GM12878 (cell line): Measurements from ENCODE around the gene BAAT. TPM values are rescaled to one million over a fixed set of nuclear protein-coding genes. Genes with fewer than 3 reads are reported as not detected.

Experiments used
- ATAC-seq: fragments of 200-7000 bp; cut with Tn5 transposase; 3 replicates; pipeline ENCODE4 v1.9.1; 2020; ENCODE audit warnings: mild to moderate bottlenecking, moderate library complexity
- BruUV-seq: library from RNA; stranded (reverse); fragments of 400-500 nt; replicated peaks from 2 replicates; lab custom pipeline; 2021; lab: Mats Ljungman, UMichigan
- CTCF ChIA-PET: fragments of 300-600 bp; sonication (Branson Sonifier 250); formaldehyde crosslinking; extraction: SDS; loops from one replicate; lab custom pipeline; 2021; ENCODE audit warnings: inconsistent platforms; lab: Yijun Ruan, JAX
- POLR2A ChIA-PET: fragments of 350-600 bp; formaldehyde crosslinking; extraction: SDS; loops from one replicate; lab custom pipeline; 2021; ENCODE audit warnings: inconsistent platforms; lab: Charles Lee
- RAD21 ChIA-PET: fragments of 300-600 bp; sonication (Branson Sonifier 250); formaldehyde crosslinking; loops from one replicate; lab custom pipeline; 2023; ENCODE audit warnings: antibody characterized with exemption; ENCODE audit not compliant: unreplicated experiment; lab: Charles Lee
- SMC1A ChIA-PET: fragments of 300-600 bp; sonication (Branson Sonifier 250); formaldehyde crosslinking; loops from one replicate; lab custom pipeline; 2023; ENCODE audit not compliant: unreplicated experiment, uncharacterized antibody; lab: Charles Lee
- DNase-seq: peaks from one replicate; pipeline ENCODE4 v3.0.0-alpha.2; 2011; ENCODE audit warnings: low read depth, low spot score
- FAIRE-seq: peaks from 3 replicates; lab custom pipeline; 2011; peaks lifted over from hg19 to GRCh38; lab: Jason Lieb, UNC
- H2AFZ ChIP-seq: 2 replicates; pipeline ENCODE4 v1.6.0; 2011; ENCODE audit warnings: low read depth, low read length, control low read depth; ENCODE audit not compliant: control insufficient read depth
- H3K27ac ChIP-seq: 2 replicates; pipeline ENCODE4 v1.5.1; 2011; ENCODE audit warnings: control low read depth; ENCODE audit not compliant: control insufficient read depth, insufficient read depth
- H3K27me3 ChIP-seq, 2 experiments: replicated peaks in 1 of 2; 2 replicates each; pipeline versions ENCODE4 v1.6.0 to v1.6.1; 2011; ENCODE audit warnings: low read length in 1 of 2; ENCODE audit not compliant: control insufficient read depth in 2 of 2, insufficient read depth in 2 of 2
- H3K36me3 ChIP-seq, 2 experiments: 2 replicates each; pipeline ENCODE4 v1.5.1; 2011; ENCODE audit warnings: low read length in 1 of 2; ENCODE audit not compliant: control insufficient read depth in 2 of 2, insufficient read depth in 2 of 2
- H3K4me1 ChIP-seq: 2 replicates; pipeline ENCODE4 v1.6.1; 2011; ENCODE audit warnings: mild to moderate bottlenecking, low read length, moderate library complexity, mixed read lengths; ENCODE audit not compliant: control insufficient read depth, insufficient read depth
- H3K4me2 ChIP-seq: 2 replicates; pipeline ENCODE4 v1.6.0; 2011; ENCODE audit warnings: control low read depth; ENCODE audit not compliant: control insufficient read depth, insufficient read depth
- H3K4me3 ChIP-seq: fragments of 200-600 bp; sonication (generic); 2 replicates; pipeline ENCODE4 v1.5.1; 2016
- H3K79me2 ChIP-seq: 2 replicates; pipeline ENCODE4 v1.6.0; 2011; ENCODE audit warnings: low read length; ENCODE audit not compliant: control insufficient read depth, insufficient read depth
- H3K9ac ChIP-seq: 2 replicates; pipeline ENCODE4 v1.8.0; 2011; ENCODE audit warnings: low read length, control low read depth, mixed read lengths; ENCODE audit not compliant: control insufficient read depth, insufficient read depth
- H3K9me3 ChIP-seq: replicated peaks from 3 replicates; pipeline ENCODE4 v1.5.1; 2011; ENCODE audit warnings: mild to moderate bottlenecking, low read length; ENCODE audit not compliant: control insufficient read depth, insufficient read depth
- H4K20me1 ChIP-seq: 2 replicates; pipeline ENCODE4 v1.6.0; 2011; ENCODE audit not compliant: control insufficient read depth, insufficient read depth
- ASH2L ChIP-seq: fragments of 300-600, 200-600 bp; sonication (generic); IDR thresholded peaks from 2 replicates; pipeline ENCODE4 v1.6.1; 2017; ENCODE audit warnings: low read depth, mild to moderate bottlenecking, borderline replicate concordance
- BRCA1 ChIP-seq: IDR thresholded peaks from 2 replicates; pipeline ENCODE4 v1.6.1; 2011; ENCODE audit warnings: low read depth, low read length, improper control_type of control experiment
- CBFB ChIP-seq: IDR thresholded peaks from 2 replicates; pipeline ENCODE4 v1.6.1; 2016; ENCODE audit warnings: antibody characterized with exemption, low read depth
- CHD4 ChIP-seq: fragments of 200-600 bp; sonication (generic); IDR thresholded peaks from 2 replicates; pipeline ENCODE4 v1.6.1; 2016; ENCODE audit warnings: mild to moderate bottlenecking
- JUNB ChIP-seq: IDR thresholded peaks from 2 replicates; pipeline ENCODE4 v1.6.1; 2016; ENCODE audit warnings: antibody characterized with exemption, mild to moderate bottlenecking
- JUND ChIP-seq: IDR thresholded peaks from 2 replicates; pipeline ENCODE4 v1.6.1; 2012; ENCODE audit warnings: low read depth, mild to moderate bottlenecking, low read length, improper control_type of control experiment, moderate library complexity
- KAT2A ChIP-seq: conservative IDR thresholded peaks from 2 replicates; pipeline ENCODE4 v1.6.1; 2011; ENCODE audit warnings: low read depth, low read length; ENCODE audit not compliant: control insufficient read depth
- NBN ChIP-seq: fragments of 450-650 bp; IDR thresholded peaks from 2 replicates; pipeline ENCODE4 v1.6.1; 2016
- NR2C1 ChIP-seq: fragments of 450-650 bp; IDR thresholded peaks from 2 replicates; pipeline ENCODE4 v1.6.1; 2017; ENCODE audit warnings: antibody characterized with exemption, mild to moderate bottlenecking, moderate library complexity
- RCOR1 ChIP-seq: conservative IDR thresholded peaks from 2 replicates; pipeline ENCODE4 v1.6.1; 2012; ENCODE audit warnings: low read depth, low read length, improper control_type of control experiment
- SRF ChIP-seq, 2 experiments: IDR thresholded peaks; 2 replicates each; pipeline ENCODE4 v1.6.1; 2011; ENCODE audit warnings: low read depth in 2 of 2, low read length in 2 of 2, mild to moderate bottlenecking in 1 of 2, moderate library complexity in 1 of 2
- TARDBP ChIP-seq: IDR thresholded peaks from 2 replicates; pipeline ENCODE4 v1.6.1; 2016; ENCODE audit warnings: borderline replicate concordance
- ZNF207 ChIP-seq: fragments of 450-650 bp; IDR thresholded peaks from 2 replicates; pipeline ENCODE4 v1.6.1; 2014; ENCODE audit warnings: antibody characterized with exemption, mild to moderate bottlenecking, borderline replicate concordance
- WGBS: methylation state at CpG from one replicate; pipeline ENCODE4 v1.1.6; 2016; ENCODE audit warnings: low lambda C conversion rate; ENCODE audit not compliant: insufficient replicate concordance, insufficient coverage; ENCODE audit errors: missing lambda C conversion rate; 5-methylcytosine and 5-hydroxymethylcytosine counted together
- in situ Hi-C: fragments of 300-500 bp; cut with MboI; formaldehyde crosslinking; loops from 9 replicates; pipeline ENCODE4 v1.14.3; 2018; ENCODE audit warnings: mixed read lengths
- intact Hi-C: fragments of 100-400 bp; cut with micrococcal nuclease; formaldehyde crosslinking; loops from one replicate; pipeline ENCODE4 v1.14.2; 2022; ENCODE audit not compliant: unreplicated experiment
- polyA plus RNA-seq, 11 experiments: library from polyadenylated mRNA; depleted of rRNA in 4 of 11; unstranded in 6 of 11; stranded (reverse) in 5 of 11; fragments of >200 nt; fragmentation: Nextera tagmentation in 4 of 11; fragmentation: Illumina TruSeq in 1 of 11; extraction: Ambion mirVana in 4 of 11; extraction: Trizol in 1 of 11; gene quantifications; 1 replicate in 1 of 11; 2 replicates in 10 of 11; pipeline versions ENCODE4 v1.2.1 to v1.2.3, GENCODE V29; 2011 to 2016; ENCODE audit warnings: inconsistent platforms in 2 of 11, missing spikeins in 2 of 11, low read depth in 1 of 11
- total RNA-seq, 4 experiments: library from RNA; depleted of rRNA in 3 of 4; stranded (reverse); fragments of >200 nt in 3 of 4; fragmentation: Illumina TruSeq in 1 of 4; extraction: Trizol in 1 of 4; gene quantifications; 2 replicates each; pipeline versions ENCODE4 v1.2.1 to v1.2.3, GENCODE V29; 2013 to 2021
- TF ChIP-seq, protein P1 (sequence below): IDR thresholded peaks from 2 replicates; pipeline ENCODE4 v1.6.1; 2012; ENCODE audit warnings: improper control_type of control experiment, low read depth, low read length; ENCODE audit not compliant: insufficient replicate concordance
- TF ChIP-seq, protein P2 (sequence below): fragments of 150-350 bp; IDR thresholded peaks from 2 replicates; pipeline ENCODE4 v1.6.1; 2014; ENCODE audit warnings: mild to moderate bottlenecking, low read depth, low read length

Gene BAAT
- total and polyA plus RNA-seq, 10 of the 15 experiments (the other 5 are each of a cell fraction or from before 2014, with no cell fraction given), result 0.02 to 0.26 (median 0.06) TPM; not detected in 2

- in situ Hi-C loops, result no loop called here
- no TSS peak for BruUV-seq
- H3K79me2 ChIP-seq, result no peaks in the 10 kb centered on the region
- TF ChIP-seq, protein P1, sequence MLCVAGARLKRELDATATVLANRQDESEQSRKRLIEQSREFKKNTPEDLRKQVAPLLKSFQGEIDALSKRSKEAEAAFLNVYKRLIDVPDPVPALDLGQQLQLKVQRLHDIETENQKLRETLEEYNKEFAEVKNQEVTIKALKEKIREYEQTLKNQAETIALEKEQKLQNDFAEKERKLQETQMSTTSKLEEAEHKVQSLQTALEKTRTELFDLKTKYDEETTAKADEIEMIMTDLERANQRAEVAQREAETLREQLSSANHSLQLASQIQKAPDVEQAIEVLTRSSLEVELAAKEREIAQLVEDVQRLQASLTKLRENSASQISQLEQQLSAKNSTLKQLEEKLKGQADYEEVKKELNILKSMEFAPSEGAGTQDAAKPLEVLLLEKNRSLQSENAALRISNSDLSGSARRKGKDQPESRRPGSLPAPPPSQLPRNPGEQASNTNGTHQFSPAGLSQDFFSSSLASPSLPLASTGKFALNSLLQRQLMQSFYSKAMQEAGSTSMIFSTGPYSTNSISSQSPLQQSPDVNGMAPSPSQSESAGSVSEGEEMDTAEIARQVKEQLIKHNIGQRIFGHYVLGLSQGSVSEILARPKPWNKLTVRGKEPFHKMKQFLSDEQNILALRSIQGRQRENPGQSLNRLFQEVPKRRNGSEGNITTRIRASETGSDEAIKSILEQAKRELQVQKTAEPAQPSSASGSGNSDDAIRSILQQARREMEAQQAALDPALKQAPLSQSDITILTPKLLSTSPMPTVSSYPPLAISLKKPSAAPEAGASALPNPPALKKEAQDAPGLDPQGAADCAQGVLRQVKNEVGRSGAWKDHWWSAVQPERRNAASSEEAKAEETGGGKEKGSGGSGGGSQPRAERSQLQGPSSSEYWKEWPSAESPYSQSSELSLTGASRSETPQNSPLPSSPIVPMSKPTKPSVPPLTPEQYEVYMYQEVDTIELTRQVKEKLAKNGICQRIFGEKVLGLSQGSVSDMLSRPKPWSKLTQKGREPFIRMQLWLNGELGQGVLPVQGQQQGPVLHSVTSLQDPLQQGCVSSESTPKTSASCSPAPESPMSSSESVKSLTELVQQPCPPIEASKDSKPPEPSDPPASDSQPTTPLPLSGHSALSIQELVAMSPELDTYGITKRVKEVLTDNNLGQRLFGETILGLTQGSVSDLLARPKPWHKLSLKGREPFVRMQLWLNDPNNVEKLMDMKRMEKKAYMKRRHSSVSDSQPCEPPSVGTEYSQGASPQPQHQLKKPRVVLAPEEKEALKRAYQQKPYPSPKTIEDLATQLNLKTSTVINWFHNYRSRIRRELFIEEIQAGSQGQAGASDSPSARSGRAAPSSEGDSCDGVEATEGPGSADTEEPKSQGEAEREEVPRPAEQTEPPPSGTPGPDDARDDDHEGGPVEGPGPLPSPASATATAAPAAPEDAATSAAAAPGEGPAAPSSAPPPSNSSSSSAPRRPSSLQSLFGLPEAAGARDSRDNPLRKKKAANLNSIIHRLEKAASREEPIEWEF, result no peak
- TF ChIP-seq BRCA1 (no peak), RCOR1 (no peak), ZNF207 (no peak), SRF (IDR thresholded peaks at IDR 0.05; ENCODE audit: low read depth in 2 of 2, low read length in 2 of 2) (no peak), JUND (no peak), NR2C1 (no peak), TARDBP (no peak), CHD4 (no peak), NBN (no peak), JUNB (no peak), ASH2L (no peak), KAT2A (no peak), CBFB (no peak)
- TF ChIP-seq, protein P2, sequence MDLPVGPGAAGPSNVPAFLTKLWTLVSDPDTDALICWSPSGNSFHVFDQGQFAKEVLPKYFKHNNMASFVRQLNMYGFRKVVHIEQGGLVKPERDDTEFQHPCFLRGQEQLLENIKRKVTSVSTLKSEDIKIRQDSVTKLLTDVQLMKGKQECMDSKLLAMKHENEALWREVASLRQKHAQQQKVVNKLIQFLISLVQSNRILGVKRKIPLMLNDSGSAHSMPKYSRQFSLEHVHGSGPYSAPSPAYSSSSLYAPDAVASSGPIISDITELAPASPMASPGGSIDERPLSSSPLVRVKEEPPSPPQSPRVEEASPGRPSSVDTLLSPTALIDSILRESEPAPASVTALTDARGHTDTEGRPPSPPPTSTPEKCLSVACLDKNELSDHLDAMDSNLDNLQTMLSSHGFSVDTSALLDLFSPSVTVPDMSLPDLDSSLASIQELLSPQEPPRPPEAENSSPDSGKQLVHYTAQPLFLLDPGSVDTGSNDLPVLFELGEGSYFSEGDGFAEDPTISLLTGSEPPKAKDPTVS, result no peak
- TF ChIP-seq, all 136 proteins: peak for 0
- no peak overlapping the region for H3K27ac ChIP-seq
- FAIRE-seq (no peak), ATAC-seq (no peak), DNase-seq (no peak)
- H4K20me1 ChIP-seq, result no peaks in the 10 kb centered on the region
- H3K27me3 ChIP-seq, result no peaks in the 10 kb centered on the region
- H3K9me3 ChIP-seq, result no peaks in the 10 kb centered on the region
- ChIA-PET CTCF (no interaction called here), SMC1A (no interaction called here), POLR2A (no interaction called here), RAD21 (no interaction called here)
- WGBS, result 0% methylated on average over 2 of the region's 2 CpGs
- no peaks in the 10 kb centered on the region for H3K4me1 ChIP-seq
- H3K4me2 ChIP-seq, result no peak overlapping the region
- intact Hi-C loops, result no loop called here
- H3K36me3 ChIP-seq, result no peaks in the 10 kb centered on the region
- H3K4me3 ChIP-seq, result no peak overlapping the region
- H3K9ac ChIP-seq, result no peak overlapping the region
- H2AFZ ChIP-seq, result no peak overlapping the region
These were observed 31.1 kb downstream of the BAAT start for GRCh38 chr9:101353683-101354082.
